Psoas muscle (tissue), 8 donors: Measurements from ENCODE around the gene SMYD3. TPM values are rescaled to one million over a fixed set of nuclear protein-coding genes. Genes with fewer than 3 reads are reported as not detected.

Experiments used
- ATAC-seq, 4 donors: fragments of 200-7000 bp; cut with Tn5 transposase; one replicate each; pipeline ENCODE4 v1.9.1; 2020; ENCODE audit warnings: moderate library complexity in 3 of 4, mild to moderate bottlenecking in 2 of 4
- DNase-seq, 2 donors: peaks; one replicate each; pipeline ENCODE4 v3.0.0-alpha.2; 2020
- H3K27ac ChIP-seq: fragments of 200-600 bp; one replicate; pipeline ENCODE4 v1.8.0; 2022
- H3K27me3 ChIP-seq, 3 donors: fragments of 200-600 bp in 1 of 3; one replicate each; pipeline versions ENCODE4 v1.6.1 to v1.8.0; 2013 to 2022; ENCODE audit warnings: low read length in 2 of 3, mild to moderate bottlenecking in 2 of 3, moderate library complexity in 1 of 3; ENCODE audit not compliant: insufficient read depth in 3 of 3
- H3K36me3 ChIP-seq, 2 donors: fragments of 200-600 bp in 1 of 2; one replicate each; pipeline versions ENCODE4 v1.6.1 to v1.8.0; 2013 to 2022; ENCODE audit warnings: low read depth in 1 of 2, mild to moderate bottlenecking in 1 of 2, moderate library complexity in 1 of 2; ENCODE audit not compliant: insufficient read depth in 1 of 2
- H3K4me1 ChIP-seq: fragments of 200-600 bp; one replicate; pipeline ENCODE4 v1.8.0; 2022
- H3K4me3 ChIP-seq: fragments of 200-600 bp; one replicate; pipeline ENCODE4 v1.8.0; 2022; ENCODE audit warnings: mild to moderate bottlenecking
- H3K9me3 ChIP-seq: fragments of 200-600 bp; one replicate; pipeline ENCODE4 v1.8.0; 2022
- WGBS, 3 donors: extraction: QIAGEN DNeasy Blood & Tissue Kit; methylation state at CpG; one replicate each; pipeline versions ENCODE4 v1.1.6 to v1.1.7; 2013; 5-methylcytosine and 5-hydroxymethylcytosine counted together
- intact Hi-C, 2 donors: fragments of 100-400 bp; cut with DNase I; formaldehyde crosslinking; loops; one replicate each; pipeline versions ENCODE4 v1.11.0 to v1.14.2; 2022
- polyA plus RNA-seq, 3 donors: library from polyadenylated mRNA; stranded (reverse); fragments of 200-250 nt; gene quantifications; one replicate each; pipeline ENCODE4 v1.2.3, GENCODE V29; 2013
- total RNA-seq, 4 donors: library from RNA; stranded (reverse); fragmentation: NEBNext Ultra II Directional in 2 of 4; extraction: Animal tissue kit (Norgen Biotek cat#: 25700) in 2 of 4; gene quantifications; one replicate each; pipeline versions ENCODE4 v1.2.1 to v1.2.4, GENCODE V29; 2021 to 2023
- TF ChIP-seq, protein P1 (sequence below): fragments of 200-600 bp; IDR thresholded peaks from one replicate; pipeline ENCODE4 v1.8.0; 2022; ENCODE audit warnings: antibody characterized with exemption
- donor health status: healthy with polysubstance abuse.
- donor health status: DM: no; HTN: no; CAD: no; lungs with moderate emphysema.
- donor health status: Bipolar disorder and iron deficiency.
- donor health status: healthy.
- donor health status: DM: yes; HTN: yes; CAD: no.
- donor health status: DM: no; HTN: no; CAD: no.
- donor health status: DM: no; HTN: no; CAD: no.
- donor health status: DM: yes; HTN: yes; CAD: no.

The SMYD3 gene
- total and polyA plus RNA-seq, 7 donors, result 2.9 to 6.4 (median 4.9) TPM

DNA sequence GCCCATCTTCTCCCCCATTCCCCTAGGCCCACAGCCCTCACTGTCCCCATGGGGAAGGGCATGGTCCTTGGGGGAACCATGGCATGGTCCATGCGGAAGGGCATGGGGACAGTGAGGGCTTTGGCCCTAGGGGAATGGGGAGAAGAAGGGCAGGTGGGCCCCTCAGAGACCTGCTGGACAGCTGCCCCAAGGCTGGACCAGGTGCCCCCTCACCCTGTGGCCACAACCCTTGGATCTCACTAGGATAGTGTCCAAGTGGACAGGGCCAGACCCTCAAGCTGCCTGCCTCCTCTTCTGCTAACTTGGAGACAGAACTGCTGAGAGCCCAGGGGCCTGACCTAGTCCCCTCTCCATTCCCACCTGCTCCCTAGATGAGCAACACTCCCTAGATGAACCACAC, 12.4 kb upstream of the SMYD3 start:
- Histone ChIP-seq H3K36me3 (no peaks in the 10 kb centered on the region), H3K9me3 (peaks cover 21% of the 10 kb centered on the region), H3K27me3 (no peaks in the 10 kb centered on the region), H3K27ac (no peak overlapping the region), H3K4me3 (no peak overlapping the region), H3K4me1 (no peaks in the 10 kb centered on the region)
- ATAC-seq (no peak), DNase-seq (no peak)
- WGBS, 3 donors, result 97 to 100% (median 100%) methylated on average over 1 of the region's 1 CpG
- TF ChIP-seq, protein P1, sequence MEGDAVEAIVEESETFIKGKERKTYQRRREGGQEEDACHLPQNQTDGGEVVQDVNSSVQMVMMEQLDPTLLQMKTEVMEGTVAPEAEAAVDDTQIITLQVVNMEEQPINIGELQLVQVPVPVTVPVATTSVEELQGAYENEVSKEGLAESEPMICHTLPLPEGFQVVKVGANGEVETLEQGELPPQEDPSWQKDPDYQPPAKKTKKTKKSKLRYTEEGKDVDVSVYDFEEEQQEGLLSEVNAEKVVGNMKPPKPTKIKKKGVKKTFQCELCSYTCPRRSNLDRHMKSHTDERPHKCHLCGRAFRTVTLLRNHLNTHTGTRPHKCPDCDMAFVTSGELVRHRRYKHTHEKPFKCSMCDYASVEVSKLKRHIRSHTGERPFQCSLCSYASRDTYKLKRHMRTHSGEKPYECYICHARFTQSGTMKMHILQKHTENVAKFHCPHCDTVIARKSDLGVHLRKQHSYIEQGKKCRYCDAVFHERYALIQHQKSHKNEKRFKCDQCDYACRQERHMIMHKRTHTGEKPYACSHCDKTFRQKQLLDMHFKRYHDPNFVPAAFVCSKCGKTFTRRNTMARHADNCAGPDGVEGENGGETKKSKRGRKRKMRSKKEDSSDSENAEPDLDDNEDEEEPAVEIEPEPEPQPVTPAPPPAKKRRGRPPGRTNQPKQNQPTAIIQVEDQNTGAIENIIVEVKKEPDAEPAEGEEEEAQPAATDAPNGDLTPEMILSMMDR, result no peak
- intact Hi-C loops, result no loop called here

DNA sequence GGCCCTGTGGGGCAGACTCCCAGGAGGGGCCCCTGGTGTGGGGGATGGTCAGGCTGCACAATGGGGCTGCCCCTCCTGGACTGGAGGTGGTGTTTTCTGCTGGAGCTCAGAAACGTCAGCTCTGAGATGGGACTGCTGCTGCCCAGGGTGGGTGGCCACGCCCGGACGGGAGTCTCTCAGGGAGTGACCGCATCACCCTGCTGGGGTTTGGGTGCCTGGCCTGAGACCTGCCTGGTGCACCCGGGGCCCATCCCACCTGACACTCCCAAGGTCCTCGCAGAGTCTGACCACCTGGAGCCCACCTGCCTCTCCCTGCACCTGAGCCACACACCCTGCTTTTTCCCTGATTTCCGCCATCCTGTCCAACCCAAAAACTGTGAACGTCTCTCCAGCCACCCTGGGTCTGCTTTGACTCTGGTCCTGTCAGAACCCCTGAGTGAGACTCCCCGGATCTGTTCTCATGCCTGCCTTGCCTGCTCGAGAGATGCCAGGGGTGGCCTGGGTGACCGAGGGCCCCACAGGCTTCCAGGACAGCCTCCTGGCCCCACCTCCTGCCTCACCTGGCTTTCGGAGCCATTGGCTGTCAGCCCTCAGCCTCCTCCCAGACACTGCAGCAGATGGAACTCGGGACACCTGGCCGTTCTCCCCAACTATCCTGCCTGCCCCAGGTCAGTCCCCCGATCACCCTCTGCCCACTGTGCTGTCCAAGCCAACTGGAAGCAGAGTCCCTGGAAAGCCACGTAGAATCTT, 11.6 kb upstream of the SMYD3 start:
- Histone ChIP-seq H3K4me1 (no peaks in the 10 kb centered on the region), H3K9me3 (peaks cover 26% of the 10 kb centered on the region), H3K27ac (no peak overlapping the region), H3K36me3 (no peaks in the 10 kb centered on the region), H3K4me3 (no peak overlapping the region), H3K27me3 (no peaks in the 10 kb centered on the region)
- 86 to 89% (median 88%) methylated on average over 16 to 17 of the region's 17 CpGs for WGBS, 3 donors
- TF ChIP-seq, protein P1, result no peak
- no peak for ATAC-seq
- no peak for DNase-seq
- intact Hi-C loops, result no loop called here

DNA sequence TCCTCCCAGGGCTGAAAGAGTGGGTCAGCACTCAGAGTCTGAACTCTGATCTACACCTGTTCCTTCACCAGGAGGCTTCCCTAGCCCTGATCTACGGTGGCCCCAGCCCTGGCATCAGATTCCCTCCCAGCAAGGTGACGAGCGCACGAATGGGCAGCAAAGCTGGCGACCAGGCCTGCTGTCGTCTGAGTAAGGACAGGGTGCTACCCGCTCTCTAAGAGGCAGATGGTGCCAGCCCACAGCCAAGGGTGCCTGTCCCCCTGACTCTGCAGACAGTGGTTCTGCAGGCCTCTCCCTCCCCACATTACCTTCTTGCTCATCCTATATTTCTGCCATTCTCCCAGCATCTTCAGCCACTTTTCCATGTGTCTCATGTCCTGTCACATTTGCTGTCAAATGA, 10.3 kb upstream of the SMYD3 start:
- TF ChIP-seq, protein P1, result no peak
- ATAC-seq (no peak), DNase-seq (no peak)
- no peaks in the 10 kb centered on the region for H3K36me3 ChIP-seq
- 77 to 84% (median 77%) methylated on average over 7 of the region's 7 CpGs for WGBS, 3 donors
- intact Hi-C loops, result no loop called here
- H3K4me3 ChIP-seq, result no peak overlapping the region
- H3K9me3 ChIP-seq, result peaks cover 26% of the 10 kb centered on the region
- H3K4me1 ChIP-seq, result no peaks in the 10 kb centered on the region
- no peak overlapping the region for H3K27ac ChIP-seq
- no peaks in the 10 kb centered on the region for H3K27me3 ChIP-seq

- intact Hi-C loops, result no loop called here
- 92 to 96% (median 95%) methylated on average over 9 to 10 of the region's 10 CpGs for WGBS, 3 donors
Measured at GRCh38 chr1:246516126-246516525, 9.0 kb upstream of the SMYD3 start.

More at GRCh38 chr1:246516126-246516525, 9.0 kb upstream of the SMYD3 start:
- H3K27ac ChIP-seq, result no peak overlapping the region
- H3K9me3 ChIP-seq, result peaks cover 26% of the 10 kb centered on the region
- TF ChIP-seq, protein P1, result no peak
- no peak for DNase-seq
- ATAC-seq, result no peak
- H3K4me3 ChIP-seq, result no peak overlapping the region
- H3K36me3 ChIP-seq, result no peaks in the 10 kb centered on the region
- H3K27me3 ChIP-seq, result no peaks in the 10 kb centered on the region
- H3K4me1 ChIP-seq, result no peaks in the 10 kb centered on the region
